Upper lobe of right lung (tissue), 1 donor: ENCODE measurements around the gene CDC42EP5. TPM values are rescaled to one million over a fixed set of nuclear protein-coding genes. Genes with fewer than 3 reads are reported as not detected.

Source experiments
- ATAC-seq: fragments of 200-7000 bp; cut with Tn5 transposase; one replicate; pipeline ENCODE4 v1.9.1; 2020; ENCODE audit warnings: mild to moderate bottlenecking, moderate library complexity
- DNase-seq: peaks from one replicate; pipeline ENCODE4 v3.0.0-alpha.2; 2020
- H3K27ac ChIP-seq: fragments of 200-600 bp; one replicate; pipeline ENCODE4 v1.8.0; 2022
- H3K27me3 ChIP-seq: fragments of 200-600 bp; one replicate; pipeline ENCODE4 v1.8.0; 2022; ENCODE audit warnings: mild to moderate bottlenecking
- H3K36me3 ChIP-seq: fragments of 200-600 bp; one replicate; pipeline ENCODE4 v1.8.0; 2022
- H3K4me1 ChIP-seq: fragments of 200-600 bp; one replicate; pipeline ENCODE4 v1.8.0; 2022
- H3K4me3 ChIP-seq: fragments of 200-600 bp; one replicate; pipeline ENCODE4 v1.8.0; 2022; ENCODE audit warnings: mild to moderate bottlenecking
- H3K9me3 ChIP-seq: fragments of 200-600 bp; one replicate; pipeline ENCODE4 v1.8.0; 2022
- CTCF ChIP-seq: fragments of 200-600 bp; IDR thresholded peaks from one replicate; pipeline ENCODE4 v1.8.0; 2022; ENCODE audit warnings: antibody characterized with exemption
- intact Hi-C: fragments of 100-400 bp; cut with DNase I; formaldehyde crosslinking; loops from one replicate; pipeline ENCODE4 v1.11.0; 2022
- total RNA-seq: library from RNA; stranded (reverse); fragmentation: NEBNext Ultra II Directional; extraction: Animal tissue kit (Norgen Biotek cat#: 25700); gene quantifications from one replicate; pipeline ENCODE4 v1.2.1, GENCODE V29; 2021
- donor health status: DM: no; HTN: yes; CAD: no; lungs with severe emphysema.

CDC42EP5 gene
- total RNA-seq, 1 donor from 2014 or later: 38.2 TPM

- TF ChIP-seq CTCF: no peak
- DNase-seq (no peak), ATAC-seq (no peak)
- H3K36me3 ChIP-seq: no peaks in the 10 kb centered on the region
- H3K4me1 ChIP-seq: no peaks in the 10 kb centered on the region
- peaks cover 15% of the 10 kb centered on the region for H3K27me3 ChIP-seq
- H3K27ac ChIP-seq: no peak overlapping the region
- H3K9me3 ChIP-seq: no peaks in the 10 kb centered on the region
- intact Hi-C loops: no loop called here
- H3K4me3 ChIP-seq: no peak overlapping the region
These were observed 7.0 kb upstream of the CDC42EP5 start for GRCh38 chr19:54480051-54480450.

- Histone ChIP-seq H3K9me3 (no peaks in the 10 kb centered on the region), H3K4me3 (no peak overlapping the region), H3K4me1 (peaks cover 1% of the 10 kb centered on the region), H3K27me3 (peaks cover 5% of the 10 kb centered on the region), H3K36me3 (no peaks in the 10 kb centered on the region), H3K27ac (no peak overlapping the region)
- ATAC-seq (peak; percentile 62), DNase-seq (no peak)
- TF ChIP-seq CTCF: peak; percentile 68
- intact Hi-C loops: no loop called here
These were observed 5.7 kb upstream of the CDC42EP5 start for GRCh38 chr19:54478677-54479266.

GRCh38 chr19:54477650-54478049 lies 4.6 kb upstream of the CDC42EP5 start:
- Histone ChIP-seq H3K9me3 (no peaks in the 10 kb centered on the region), H3K4me1 (peaks cover 6% of the 10 kb centered on the region), H3K27me3 (peaks cover 5% of the 10 kb centered on the region), H3K27ac (no peak overlapping the region), H3K4me3 (no peak overlapping the region), H3K36me3 (no peaks in the 10 kb centered on the region)
- ATAC-seq: peak; percentile 38
- intact Hi-C loops: no loop called here
- no peak for TF ChIP-seq CTCF
- DNase-seq: no peak

GRCh38 chr19:54475706-54476105 lies 2.6 kb upstream of the CDC42EP5 start:
- H3K9me3 ChIP-seq: no peaks in the 10 kb centered on the region
- H3K27ac ChIP-seq: no peak overlapping the region
- intact Hi-C loops: no loop called here
- DNase-seq (no peak), ATAC-seq (no peak)
- TF ChIP-seq CTCF: no peak
- peaks cover 9% of the 10 kb centered on the region for H3K27me3 ChIP-seq
- H3K4me1 ChIP-seq: peaks cover 13% of the 10 kb centered on the region
- no peaks in the 10 kb centered on the region for H3K36me3 ChIP-seq
- no peak overlapping the region for H3K4me3 ChIP-seq

- DNase-seq (no peak), ATAC-seq (no peak)
- intact Hi-C loops: no loop called here
- peaks cover 31% of the 10 kb centered on the region for H3K4me1 ChIP-seq
- no peaks in the 10 kb centered on the region for H3K36me3 ChIP-seq
- no peaks in the 10 kb centered on the region for H3K9me3 ChIP-seq
- H3K4me3 ChIP-seq: no peak overlapping the region
- peaks cover 25% of the 10 kb centered on the region for H3K27me3 ChIP-seq
- H3K27ac ChIP-seq: peak overlapping the region; percentile 65
- TF ChIP-seq CTCF: no peak
These were observed 836 bp upstream of the CDC42EP5 start for GRCh38 chr19:54473892-54474372.
